ENCODE data around the gene DPP6.

DPP6 gene

GRCh38 chr7:154795014-154795413 is 742.8 kb downstream of the DPP6 start:
- no peak overlapping the region for H3K4me3 ChIP-seq (ENCODE audit: low read depth, low read length)
- ChIA-PET CTCF (no interaction called here), POLR2A (no interaction called here)
- no peak for DNase-seq (ENCODE audit: low read depth, low spot score)
- TF ChIP-seq CTCF (IDR thresholded peaks at IDR 0.05; ENCODE audit: insufficient read depth, low read length, missing control alignments), result no peak

GRCh38 chr7:154795437-154795836 is 743.2 kb downstream of the DPP6 start:
- CTCF ChIA-PET, result no interaction called here
- no peak overlapping the region for H3K4me3 ChIP-seq (ENCODE audit: low read depth, low read length)
- no peak for DNase-seq (ENCODE audit: low read depth, low spot score)
- POLR2A ChIA-PET, result no interaction called here
- no peak for TF ChIP-seq CTCF (IDR thresholded peaks at IDR 0.05; ENCODE audit: insufficient read depth, low read length, missing control alignments)

- DNase-seq (ENCODE audit: low read depth, low spot score), result no peak
- no peak for TF ChIP-seq CTCF (IDR thresholded peaks at IDR 0.05; ENCODE audit: insufficient read depth, low read length, missing control alignments)
- ChIA-PET POLR2A (no interaction called here), CTCF (no interaction called here)
- no peak overlapping the region for H3K4me3 ChIP-seq (ENCODE audit: low read depth, low read length)
Measured at GRCh38 chr7:154804449-154804848, 752.3 kb downstream of the DPP6 start.

GRCh38 chr7:154812027-154812426 is 759.8 kb downstream of the DPP6 start:
- ChIA-PET POLR2A (no interaction called here), CTCF (no interaction called here)
- H3K4me3 ChIP-seq (ENCODE audit: low read depth, low read length), result no peak overlapping the region
- no peak for TF ChIP-seq CTCF (IDR thresholded peaks at IDR 0.05; ENCODE audit: insufficient read depth, low read length, missing control alignments)
- DNase-seq (ENCODE audit: low read depth, low spot score), result no peak

- no peak overlapping the region for H3K4me3 ChIP-seq (ENCODE audit: low read depth, low read length)
- TF ChIP-seq CTCF (IDR thresholded peaks at IDR 0.05; ENCODE audit: insufficient read depth, low read length, missing control alignments), result no peak
- DNase-seq (ENCODE audit: low read depth, low spot score), result no peak
- ChIA-PET CTCF (no interaction called here), POLR2A (no interaction called here)
Measured at GRCh38 chr7:154817224-154817896, 765.2 kb downstream of the DPP6 start.

GRCh38 chr7:154827007-154827406 is 774.8 kb downstream of the DPP6 start:
- H3K4me3 ChIP-seq (ENCODE audit: low read depth, low read length), result no peak overlapping the region
- CTCF ChIA-PET, result no interaction called here
- no peak for TF ChIP-seq CTCF (IDR thresholded peaks at IDR 0.05; ENCODE audit: insufficient read depth, low read length, missing control alignments)
- POLR2A ChIA-PET, result no interaction called here
- no peak for DNase-seq (ENCODE audit: low read depth, low spot score)
